Measurements from ENCODE around the gene HNRNPUL2. TPM values are rescaled to one million over a fixed set of nuclear protein-coding genes. Genes with fewer than 3 reads are reported as not detected.
A peak's percentile ranks its signal among the peaks of the same experiment; 100 is the strongest.

HNRNPUL2 gene
- total and polyA plus RNA-seq, 2 of the 8 experiments (the other 6 are each of a cell fraction or from before 2014, with no cell fraction given), result 14.9 to 46.4 TPM

- TF ChIP-seq NRF1 (IDR thresholded peaks at IDR 0.05; ENCODE audit: low read depth, low read length) (no peak), TAF7 (optimal IDR thresholded peaks at IDR 0.05; ENCODE audit: borderline replicate concordance, low read depth, low read length) (peak; percentile 42), CREB1 (IDR thresholded peaks at IDR 0.05) (peak; percentile 84), PHF8 (conservative IDR thresholded peaks at IDR 0.05; ENCODE audit: low read depth, low read length) (no peak), SIRT6 (IDR thresholded peaks at IDR 0.05; ENCODE audit: low read length) (no peak), SIN3A (conservative IDR thresholded peaks at IDR 0.05 in 1 of 2, IDR thresholded peaks at IDR 0.05 in 1 of 2; ENCODE audit: low read depth in 1 of 2, low read length in 2 of 2) (peak; percentile 90 to 95; a peak in 3 of 4 replicates), RNF2 (IDR thresholded peaks at IDR 0.05; ENCODE audit: borderline replicate concordance, low read depth, low read length, missing control alignments, poor library complexity, severe bottlenecking) (no peak), MAFK (IDR thresholded peaks at IDR 0.05; ENCODE audit: low read depth, low read length) (peak; percentile 55; the same call in 1 of the 2 replicates), POLR2A (IDR thresholded peaks at IDR 0.05; ENCODE audit: control extremely low read depth in 1 of 2, low read depth in 2 of 2, low read length in 2 of 2) (no peak), SUZ12 (IDR thresholded peaks at IDR 0.05; ENCODE audit: low read length) (no peak)
- TF ChIP-seq, protein P1, sequence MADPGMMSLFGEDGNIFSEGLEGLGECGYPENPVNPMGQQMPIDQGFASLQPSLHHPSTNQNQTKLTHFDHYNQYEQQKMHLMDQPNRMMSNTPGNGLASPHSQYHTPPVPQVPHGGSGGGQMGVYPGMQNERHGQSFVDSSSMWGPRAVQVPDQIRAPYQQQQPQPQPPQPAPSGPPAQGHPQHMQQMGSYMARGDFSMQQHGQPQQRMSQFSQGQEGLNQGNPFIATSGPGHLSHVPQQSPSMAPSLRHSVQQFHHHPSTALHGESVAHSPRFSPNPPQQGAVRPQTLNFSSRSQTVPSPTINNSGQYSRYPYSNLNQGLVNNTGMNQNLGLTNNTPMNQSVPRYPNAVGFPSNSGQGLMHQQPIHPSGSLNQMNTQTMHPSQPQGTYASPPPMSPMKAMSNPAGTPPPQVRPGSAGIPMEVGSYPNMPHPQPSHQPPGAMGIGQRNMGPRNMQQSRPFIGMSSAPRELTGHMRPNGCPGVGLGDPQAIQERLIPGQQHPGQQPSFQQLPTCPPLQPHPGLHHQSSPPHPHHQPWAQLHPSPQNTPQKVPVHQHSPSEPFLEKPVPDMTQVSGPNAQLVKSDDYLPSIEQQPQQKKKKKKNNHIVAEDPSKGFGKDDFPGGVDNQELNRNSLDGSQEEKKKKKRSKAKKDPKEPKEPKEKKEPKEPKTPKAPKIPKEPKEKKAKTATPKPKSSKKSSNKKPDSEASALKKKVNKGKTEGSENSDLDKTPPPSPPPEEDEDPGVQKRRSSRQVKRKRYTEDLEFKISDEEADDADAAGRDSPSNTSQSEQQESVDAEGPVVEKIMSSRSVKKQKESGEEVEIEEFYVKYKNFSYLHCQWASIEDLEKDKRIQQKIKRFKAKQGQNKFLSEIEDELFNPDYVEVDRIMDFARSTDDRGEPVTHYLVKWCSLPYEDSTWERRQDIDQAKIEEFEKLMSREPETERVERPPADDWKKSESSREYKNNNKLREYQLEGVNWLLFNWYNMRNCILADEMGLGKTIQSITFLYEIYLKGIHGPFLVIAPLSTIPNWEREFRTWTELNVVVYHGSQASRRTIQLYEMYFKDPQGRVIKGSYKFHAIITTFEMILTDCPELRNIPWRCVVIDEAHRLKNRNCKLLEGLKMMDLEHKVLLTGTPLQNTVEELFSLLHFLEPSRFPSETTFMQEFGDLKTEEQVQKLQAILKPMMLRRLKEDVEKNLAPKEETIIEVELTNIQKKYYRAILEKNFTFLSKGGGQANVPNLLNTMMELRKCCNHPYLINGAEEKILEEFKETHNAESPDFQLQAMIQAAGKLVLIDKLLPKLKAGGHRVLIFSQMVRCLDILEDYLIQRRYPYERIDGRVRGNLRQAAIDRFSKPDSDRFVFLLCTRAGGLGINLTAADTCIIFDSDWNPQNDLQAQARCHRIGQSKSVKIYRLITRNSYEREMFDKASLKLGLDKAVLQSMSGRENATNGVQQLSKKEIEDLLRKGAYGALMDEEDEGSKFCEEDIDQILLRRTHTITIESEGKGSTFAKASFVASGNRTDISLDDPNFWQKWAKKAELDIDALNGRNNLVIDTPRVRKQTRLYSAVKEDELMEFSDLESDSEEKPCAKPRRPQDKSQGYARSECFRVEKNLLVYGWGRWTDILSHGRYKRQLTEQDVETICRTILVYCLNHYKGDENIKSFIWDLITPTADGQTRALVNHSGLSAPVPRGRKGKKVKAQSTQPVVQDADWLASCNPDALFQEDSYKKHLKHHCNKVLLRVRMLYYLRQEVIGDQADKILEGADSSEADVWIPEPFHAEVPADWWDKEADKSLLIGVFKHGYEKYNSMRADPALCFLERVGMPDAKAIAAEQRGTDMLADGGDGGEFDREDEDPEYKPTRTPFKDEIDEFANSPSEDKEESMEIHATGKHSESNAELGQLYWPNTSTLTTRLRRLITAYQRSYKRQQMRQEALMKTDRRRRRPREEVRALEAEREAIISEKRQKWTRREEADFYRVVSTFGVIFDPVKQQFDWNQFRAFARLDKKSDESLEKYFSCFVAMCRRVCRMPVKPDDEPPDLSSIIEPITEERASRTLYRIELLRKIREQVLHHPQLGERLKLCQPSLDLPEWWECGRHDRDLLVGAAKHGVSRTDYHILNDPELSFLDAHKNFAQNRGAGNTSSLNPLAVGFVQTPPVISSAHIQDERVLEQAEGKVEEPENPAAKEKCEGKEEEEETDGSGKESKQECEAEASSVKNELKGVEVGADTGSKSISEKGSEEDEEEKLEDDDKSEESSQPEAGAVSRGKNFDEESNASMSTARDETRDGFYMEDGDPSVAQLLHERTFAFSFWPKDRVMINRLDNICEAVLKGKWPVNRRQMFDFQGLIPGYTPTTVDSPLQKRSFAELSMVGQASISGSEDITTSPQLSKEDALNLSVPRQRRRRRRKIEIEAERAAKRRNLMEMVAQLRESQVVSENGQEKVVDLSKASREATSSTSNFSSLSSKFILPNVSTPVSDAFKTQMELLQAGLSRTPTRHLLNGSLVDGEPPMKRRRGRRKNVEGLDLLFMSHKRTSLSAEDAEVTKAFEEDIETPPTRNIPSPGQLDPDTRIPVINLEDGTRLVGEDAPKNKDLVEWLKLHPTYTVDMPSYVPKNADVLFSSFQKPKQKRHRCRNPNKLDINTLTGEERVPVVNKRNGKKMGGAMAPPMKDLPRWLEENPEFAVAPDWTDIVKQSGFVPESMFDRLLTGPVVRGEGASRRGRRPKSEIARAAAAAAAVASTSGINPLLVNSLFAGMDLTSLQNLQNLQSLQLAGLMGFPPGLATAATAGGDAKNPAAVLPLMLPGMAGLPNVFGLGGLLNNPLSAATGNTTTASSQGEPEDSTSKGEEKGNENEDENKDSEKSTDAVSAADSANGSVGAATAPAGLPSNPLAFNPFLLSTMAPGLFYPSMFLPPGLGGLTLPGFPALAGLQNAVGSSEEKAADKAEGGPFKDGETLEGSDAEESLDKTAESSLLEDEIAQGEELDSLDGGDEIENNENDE (IDR thresholded peaks at IDR 0.05; ENCODE audit: insufficient replicate concordance, low read length), result no peak
These were observed 19.9 kb downstream of the HNRNPUL2 start, which contains the start of the genes BSCL2 and GNG3 (continued) for GRCh38 chr11:62707277-62707861.
